CD4-positive, alpha-beta T cell treated with Interleukin-2 at 100 ng/mL for 4 hours (primary cell): Measurements from ENCODE around the gene NME1.

Experiments used
- DNase-seq: peaks from one replicate; pipeline ENCODE4 v3.0.0-alpha.2; 2020; ENCODE audit warnings: low spot score

NME1 gene

GRCh38 chr17:51191895-51192294, 38.5 kb downstream of the NME1 start:
- no peak for DNase-seq

- DNase-seq, result no peak
These were observed 44.4 kb downstream of the NME1 start for GRCh38 chr17:51197754-51198153.

- DNase-seq, result peak; percentile 26
These were observed 46.9 kb downstream of the NME1 start for GRCh38 chr17:51200295-51200694.

GRCh38 chr17:51200846-51201245, 47.5 kb downstream of the NME1 start:
- no peak for DNase-seq

- no peak for DNase-seq
These were observed 50.5 kb downstream of the NME1 start for GRCh38 chr17:51203838-51204237.
